HG02852 (cell line): ENCODE results near the gene ADRA1B.
A peak's percentile ranks its signal among the peaks of the same experiment; 100 is the strongest.
"Not testable (repeated sequence)": the region's sequence is repeated elsewhere in the genome, so short reads cannot be mapped to it uniquely, and the experiment has no call there.

ENCODE experiments used
- ATAC-seq: cut with Tn5 transposase; IDR thresholded peaks from one replicate; pipeline ENCODE4 v1.9.1; 2021; ENCODE audit warnings: mild to moderate bottlenecking, moderate library complexity; ENCODE audit not compliant: unreplicated experiment

ADRA1B gene

DNA sequence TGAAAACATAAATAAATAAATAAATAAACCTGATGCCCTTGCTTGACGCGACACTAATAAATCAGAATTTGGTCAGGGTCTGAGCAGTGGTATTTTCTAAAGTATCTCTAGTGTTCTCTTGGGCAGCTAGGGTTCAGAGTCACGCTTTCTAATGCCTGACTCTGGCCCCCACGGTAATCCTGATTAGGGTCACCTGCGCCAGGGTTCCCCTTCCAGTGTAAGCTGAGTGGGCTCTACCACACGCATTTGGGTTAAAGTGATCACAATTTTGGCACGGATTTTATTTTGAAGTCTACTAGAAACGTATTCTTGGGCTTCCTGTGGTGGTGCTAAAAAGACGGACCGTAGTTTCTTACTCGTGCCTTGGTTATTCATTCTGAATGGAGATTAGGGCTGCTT, 93.3 kb downstream of the ADRA1B start:
- no peak for ATAC-seq

DNA sequence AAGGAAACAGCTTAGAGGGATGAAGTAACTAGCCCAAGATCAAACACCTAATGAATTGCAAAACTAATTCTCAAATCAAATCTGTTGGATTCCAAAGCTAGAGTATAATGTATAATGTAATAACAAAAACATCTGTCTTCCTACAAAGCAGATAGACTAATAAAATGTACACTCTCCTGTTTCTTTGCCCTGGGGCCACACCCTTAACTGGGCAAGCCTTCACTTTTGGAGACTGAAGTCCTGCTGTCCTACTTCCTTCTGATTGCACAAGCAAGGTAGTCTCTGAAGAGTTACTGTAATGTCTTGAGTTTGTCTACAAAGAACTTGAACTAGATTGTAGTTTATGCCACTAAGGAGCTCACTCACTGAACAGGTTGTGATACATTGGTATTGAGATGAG, 95.2 kb downstream of the ADRA1B start:
- no peak for ATAC-seq

DNA sequence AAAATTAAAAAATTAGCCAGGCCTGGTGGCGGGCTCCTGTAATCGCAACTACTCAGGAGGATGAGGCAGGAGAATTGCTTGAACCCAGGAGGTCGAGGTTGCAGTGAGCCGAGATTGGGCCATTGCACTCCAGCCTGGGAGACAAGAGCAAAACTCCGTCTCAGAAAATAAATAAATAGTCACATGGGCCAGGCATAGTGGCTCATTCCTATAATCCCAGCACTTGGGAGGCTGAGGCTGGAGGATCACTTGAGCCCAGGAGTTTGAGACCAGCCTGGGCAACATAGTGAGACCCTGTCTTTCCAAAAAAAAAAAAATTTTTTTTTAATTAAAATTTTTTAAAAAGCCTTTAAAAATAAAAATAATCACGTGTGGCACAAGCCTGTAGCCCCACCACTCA, 97.9 kb downstream of the ADRA1B start:
- not testable (repeated sequence) for ATAC-seq

DNA sequence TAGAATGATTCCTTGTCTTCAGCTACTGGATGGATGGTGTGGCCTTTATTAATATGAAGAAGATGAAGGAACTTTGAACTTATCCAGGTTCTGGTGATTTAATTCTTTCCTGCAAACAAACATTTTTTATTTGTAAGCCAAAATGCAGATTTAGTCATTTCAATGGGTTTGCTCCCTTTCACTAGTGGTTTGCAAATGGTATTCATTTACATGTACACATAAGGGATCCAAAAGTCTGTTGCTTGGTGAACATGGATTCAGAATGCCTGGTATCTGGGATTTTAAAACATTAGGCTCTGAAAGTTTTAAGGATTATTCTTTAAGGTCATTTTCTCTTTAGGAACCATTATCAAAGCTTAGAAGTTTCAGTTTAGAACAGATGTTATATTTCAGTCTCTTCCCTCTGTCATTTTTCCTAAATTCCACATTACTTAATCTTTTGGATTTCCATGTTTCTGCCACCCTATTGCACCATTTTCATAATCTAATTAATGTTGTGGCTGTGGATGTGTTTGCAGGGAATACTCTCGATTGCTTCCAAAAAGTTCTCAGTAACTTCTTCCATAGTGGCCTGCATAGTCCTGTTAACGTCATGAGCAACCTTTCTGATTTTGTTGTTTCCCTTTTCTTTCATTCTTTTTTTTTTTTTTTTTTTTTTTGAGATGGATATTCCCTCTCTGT, 102.8 kb downstream of the ADRA1B start:
- no peak for ATAC-seq

DNA sequence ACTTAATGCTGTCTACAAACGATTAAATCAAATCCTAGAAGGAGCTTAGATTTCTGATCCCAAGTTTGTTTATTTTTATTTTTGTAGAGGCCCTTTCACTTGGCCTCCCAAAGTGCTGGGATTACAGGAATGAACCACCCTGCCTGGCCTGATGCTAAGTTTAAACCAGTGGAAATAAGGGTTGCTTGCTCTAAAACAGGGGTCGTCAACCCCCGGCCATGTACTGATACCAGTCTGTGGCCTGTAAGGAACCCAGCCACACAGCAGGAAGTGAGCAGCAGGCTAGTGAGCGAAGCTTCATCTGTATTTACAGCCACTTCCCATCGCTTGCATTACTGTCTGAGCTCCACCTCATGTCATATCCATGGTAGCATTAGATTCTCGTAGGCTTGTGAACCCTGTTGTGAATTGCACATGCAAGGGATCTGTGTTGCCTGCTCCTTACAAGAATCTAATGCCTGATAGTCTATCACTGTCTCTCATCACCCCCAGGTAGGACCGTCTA, 104.0 kb downstream of the ADRA1B start:
- ATAC-seq = no peak

DNA sequence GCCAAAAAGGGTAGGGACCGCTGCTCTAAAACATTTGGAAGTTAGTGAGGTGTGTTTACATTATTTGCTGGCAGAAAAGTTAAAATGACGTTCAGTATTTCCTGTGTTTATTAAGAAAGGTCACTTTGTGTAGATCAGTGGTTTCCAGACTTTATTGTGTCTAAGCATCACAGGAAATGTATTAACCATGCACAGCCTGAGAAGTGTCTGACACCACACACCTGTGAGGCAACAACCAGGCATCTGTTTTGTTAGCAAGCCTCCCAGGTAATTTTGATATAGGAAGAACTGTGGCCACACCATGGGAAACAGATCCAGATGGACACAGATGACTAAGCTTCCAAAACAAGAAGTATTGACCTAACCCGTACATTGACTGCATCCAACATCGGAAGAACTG, 104.7 kb downstream of the ADRA1B start:
- ATAC-seq = no peak

DNA sequence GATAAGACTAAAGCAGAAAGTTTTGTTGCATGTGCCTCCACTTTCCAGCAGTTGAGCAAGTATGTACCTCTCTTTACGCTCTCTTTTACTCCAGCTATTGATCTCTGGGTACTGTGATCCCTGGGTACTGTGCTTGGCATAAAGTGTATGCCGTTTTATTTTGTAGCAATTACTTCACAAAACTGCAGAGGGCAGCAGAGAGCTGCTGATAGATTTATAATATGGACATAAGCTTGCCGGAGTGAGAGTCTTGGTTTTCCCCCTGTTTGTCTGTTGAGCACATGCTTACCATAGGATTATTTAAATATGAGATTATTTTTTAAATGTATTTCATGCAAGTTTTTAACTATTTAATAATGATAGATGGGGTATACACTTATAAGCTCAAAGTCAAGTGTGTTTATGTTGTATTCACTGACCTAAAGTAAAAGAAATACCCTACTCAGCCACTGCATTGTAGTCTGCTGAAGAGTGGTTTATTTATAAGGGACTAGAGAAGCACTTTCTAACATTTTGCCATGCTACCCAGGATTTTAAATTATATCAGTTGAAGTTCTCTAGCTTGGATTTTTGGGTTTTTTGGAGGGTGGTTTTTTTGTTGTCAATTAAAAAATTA, 105.7 kb downstream of the ADRA1B start:
- ATAC-seq = peak; percentile 91
